HG03457 (cell line): ENCODE results near the gene CEP78.
"Not testable (repeated sequence)": the region's sequence is repeated elsewhere in the genome, so short reads cannot be mapped to it uniquely, and the experiment has no call there.

Source experiments
- ATAC-seq: cut with Tn5 transposase; IDR thresholded peaks from one replicate; pipeline ENCODE4 v1.9.1; 2021; ENCODE audit warnings: moderate number of reproducible peaks; ENCODE audit not compliant: unreplicated experiment

The CEP78 gene

DNA sequence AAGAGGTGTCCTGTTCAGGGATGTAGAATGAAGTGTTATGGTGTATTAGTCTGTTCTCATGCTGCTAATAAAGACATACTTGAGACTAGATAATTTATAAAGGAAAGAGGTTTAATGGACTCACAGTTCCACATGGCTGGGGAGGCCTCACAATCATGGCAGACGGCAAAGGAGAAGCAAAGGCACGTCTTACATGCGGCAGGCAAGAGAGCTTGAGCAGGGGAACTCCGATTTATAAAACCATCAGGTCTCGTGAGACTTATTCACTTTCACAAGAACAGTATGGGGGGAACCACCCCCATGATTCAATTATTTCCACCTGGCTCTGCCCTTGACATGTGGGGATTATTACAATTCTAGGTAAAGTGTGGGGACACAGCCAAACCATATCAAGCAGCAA is 3.4 kb upstream of the CEP78 start:
- ATAC-seq: not testable (repeated sequence)

DNA sequence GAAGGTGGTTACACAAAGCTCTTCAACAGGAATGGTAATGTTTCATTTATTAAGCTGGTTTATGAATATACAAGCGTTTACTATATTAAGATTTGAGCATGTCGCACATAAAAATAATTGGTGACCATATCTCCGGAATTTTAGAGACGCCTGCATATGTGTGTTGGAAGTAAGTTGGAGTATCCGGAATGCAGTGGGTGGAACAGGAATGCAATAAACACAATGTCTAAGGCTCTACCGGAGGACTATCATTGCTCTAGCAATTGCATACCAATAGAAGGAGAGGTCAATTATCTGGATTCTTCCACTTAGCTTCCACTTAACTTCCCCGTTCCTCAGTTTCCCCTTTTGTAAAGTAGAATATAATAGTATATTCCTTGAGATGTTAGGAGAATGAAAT is 1.1 kb upstream of the CEP78 start:
- no peak for ATAC-seq

DNA sequence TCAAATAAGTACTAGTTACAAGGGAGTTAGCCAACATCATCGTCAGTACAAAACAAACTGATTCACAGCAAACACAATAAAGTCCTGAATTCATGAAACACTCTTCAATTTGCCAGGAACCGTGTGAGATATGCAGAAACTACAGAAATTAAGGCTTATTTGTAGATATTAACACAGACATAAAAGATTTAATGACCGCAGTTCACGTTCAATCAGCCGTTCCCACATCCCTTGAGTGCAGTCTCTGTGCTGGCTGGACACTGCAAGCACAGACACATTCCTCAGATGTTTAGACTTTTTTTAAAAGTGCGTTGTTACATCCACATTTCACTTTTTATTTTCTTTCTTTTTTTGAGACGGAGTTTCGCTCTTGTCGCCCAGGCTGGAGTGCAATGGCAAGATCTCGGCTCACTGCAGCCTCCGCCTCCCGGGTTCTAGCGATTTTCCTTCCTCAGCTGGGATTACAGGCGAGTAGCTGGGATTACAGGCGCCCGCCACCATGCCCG is 566 bp upstream of the CEP78 start:
- no peak for ATAC-seq

DNA sequence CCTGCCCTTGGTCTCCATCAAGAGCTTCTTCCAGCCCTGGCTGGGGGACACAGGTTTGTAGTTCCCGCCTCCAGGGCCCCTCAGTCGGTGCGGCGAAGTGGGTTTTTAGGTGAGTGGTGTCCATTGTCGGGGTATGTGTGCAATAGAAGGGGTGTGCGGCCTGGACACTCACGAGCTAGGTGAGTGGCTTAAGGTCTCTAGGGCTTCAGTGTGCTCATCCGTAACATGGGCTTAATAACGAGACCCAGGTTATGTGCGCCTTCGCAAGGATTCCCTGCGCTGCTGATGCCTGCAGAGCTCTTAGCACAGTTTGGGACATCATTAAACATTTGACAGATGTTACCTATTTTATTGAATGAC is 656 bp downstream of the CEP78 start:
- ATAC-seq: peak; percentile 10

DNA sequence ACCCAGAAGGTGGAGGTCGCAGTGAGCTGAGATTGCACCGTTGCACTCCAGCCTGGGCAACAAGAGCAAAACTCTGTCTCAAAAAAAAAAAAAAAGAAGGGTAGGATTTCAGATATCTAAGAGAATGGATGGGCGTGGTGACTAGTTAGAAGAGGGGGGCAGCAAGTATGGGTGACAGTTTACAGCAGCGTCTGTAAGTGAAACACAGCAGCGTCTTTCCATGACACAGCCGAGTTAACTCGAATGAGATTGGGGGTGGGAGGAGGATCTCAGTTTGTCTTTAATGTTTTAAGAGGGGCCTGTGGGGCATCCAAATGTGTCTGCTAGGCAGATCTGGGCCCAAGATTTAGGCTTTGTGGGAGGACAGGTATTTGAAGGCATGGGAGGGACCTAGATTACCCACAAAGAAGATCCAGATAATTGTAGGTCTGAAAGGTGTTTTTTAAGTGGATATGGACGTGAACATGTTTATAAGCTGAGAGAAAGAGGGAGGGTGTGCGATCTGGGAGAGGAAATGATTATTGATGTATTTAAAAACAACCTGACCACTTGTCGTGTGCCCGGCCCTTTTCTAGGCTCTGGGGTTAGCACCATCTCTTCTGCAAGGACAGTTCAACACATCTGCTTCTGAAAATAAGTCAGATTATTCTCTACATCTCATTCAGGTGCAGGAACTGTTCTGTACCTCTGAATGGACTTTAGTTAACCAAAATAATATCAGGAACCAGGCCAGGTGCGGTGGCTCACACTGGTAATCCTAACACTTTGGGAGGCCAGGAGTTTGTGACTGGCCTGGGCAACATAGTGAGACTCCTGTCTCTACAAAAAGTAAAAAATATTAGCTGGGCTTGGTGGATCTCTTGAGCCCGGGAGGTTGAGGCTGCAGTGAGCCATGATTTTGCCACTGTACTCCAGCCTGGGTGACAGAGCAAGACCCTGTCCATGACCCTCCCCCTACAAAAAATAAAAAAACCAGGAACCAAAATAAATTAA is 2.5 kb downstream of the CEP78 start:
- no peak for ATAC-seq

DNA sequence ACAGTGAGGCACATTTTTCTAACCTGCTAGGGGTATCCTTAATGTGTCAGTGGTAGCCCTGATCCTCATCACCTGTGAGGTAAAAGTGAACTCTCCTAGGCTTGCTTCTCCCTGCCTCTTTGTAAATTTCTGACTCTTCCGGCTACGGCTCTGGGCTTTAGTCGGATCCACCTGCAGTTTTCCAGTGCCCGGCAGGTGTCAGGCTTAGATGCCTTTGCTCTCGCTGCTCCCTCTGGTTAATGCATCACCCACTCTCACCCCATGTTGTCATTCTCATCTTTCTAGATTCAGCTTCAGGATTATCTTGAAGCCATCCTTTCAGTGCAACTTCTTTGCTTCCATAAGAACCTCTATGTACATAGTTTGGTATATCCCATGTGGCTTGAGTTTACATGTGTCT is 3.6 kb downstream of the CEP78 start:
- ATAC-seq: no peak

DNA sequence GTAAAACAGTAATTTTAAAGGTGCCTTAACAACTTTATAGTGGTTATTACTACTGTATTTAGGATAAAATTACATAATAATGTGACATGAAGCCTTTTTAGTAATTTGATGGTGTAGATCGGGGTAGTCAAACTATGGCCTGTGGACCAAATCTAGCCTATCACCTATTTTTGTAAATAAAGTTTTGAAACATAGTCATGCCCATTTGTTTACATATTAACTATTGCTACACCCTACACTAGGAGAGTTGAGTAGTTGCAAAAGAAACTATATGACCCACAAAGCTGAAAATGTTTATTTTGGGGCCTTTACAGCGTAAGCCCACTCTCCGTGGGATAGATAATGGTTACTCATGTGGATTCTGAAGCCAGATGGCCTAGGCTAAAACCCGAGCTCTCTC is 6.2 kb downstream of the CEP78 start:
- no peak for ATAC-seq

DNA sequence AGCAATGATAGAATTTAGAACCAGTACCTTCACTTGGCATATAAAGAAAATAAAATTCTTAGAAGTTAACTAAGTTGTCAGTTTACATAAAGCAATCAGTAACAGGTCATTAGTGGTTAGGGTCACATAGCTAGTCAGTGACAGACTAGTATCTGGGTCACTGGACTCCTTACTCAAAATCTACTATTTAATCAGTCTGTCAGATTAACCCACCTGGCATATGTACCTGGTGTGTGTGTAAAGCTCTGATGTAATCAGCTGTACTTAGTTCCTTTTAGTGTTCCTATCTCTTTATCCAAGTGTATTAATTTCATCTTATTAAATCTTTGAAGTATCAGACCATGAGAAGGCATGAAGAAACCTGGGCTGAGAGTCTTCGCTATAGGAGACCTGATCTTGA is 7.3 kb downstream of the CEP78 start:
- no peak for ATAC-seq

DNA sequence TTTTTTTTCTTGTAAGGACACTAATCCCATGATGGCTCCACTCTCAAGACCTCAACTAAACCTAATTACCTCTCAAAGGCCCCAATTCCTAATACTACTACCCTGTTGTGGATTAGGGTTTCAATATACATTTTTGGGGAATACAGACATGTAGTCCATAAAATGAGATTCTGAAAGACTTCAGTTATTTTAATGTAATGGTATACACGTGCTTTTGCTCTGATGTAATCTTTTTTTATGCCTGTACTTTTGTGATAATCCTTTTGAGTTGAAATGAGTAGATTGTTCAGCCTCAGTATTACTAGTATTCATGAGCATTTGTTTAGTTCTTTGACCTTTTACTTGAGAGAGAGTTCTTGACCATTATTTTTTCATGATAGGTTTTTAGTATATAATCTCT is 9.5 kb downstream of the CEP78 start:
- no peak for ATAC-seq

DNA sequence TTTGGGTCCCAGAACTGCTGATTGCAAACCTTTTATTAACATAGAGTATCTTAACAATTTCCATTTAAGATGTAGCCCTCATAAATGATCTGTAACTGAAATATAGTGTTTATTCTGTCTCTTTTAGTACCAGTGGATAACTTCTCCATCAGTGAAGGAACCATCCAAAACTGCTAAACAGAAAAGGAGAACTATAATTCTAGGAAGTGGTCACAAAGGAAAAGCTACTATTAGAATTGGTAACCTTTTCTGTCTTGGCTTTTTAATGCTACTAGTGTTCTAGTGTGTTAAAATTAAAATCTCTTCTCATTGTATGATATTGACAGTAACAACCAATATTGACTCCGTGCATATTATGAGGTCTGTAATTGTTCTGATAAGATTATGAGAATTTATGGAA is 12.8 kb downstream of the CEP78 start:
- no peak for ATAC-seq

DNA sequence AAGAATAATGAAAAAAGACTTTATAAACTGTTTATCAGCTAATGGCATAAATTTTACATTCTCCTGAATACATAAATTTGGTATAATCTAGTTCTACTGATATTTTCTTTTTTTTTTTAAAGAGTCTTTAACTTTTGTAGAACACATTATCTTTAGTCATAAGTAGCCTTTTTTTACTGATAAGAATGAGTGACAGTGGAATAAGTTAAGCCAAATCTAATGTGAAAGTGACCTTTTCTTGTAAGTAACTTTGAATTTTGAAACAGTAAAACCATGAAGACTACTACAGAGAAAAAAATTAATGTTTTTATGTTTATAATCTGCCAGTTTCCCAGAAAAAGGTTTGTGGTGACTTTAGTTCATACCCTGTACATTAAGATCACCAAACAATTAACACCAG is 13.7 kb downstream of the CEP78 start:
- ATAC-seq: no peak

DNA sequence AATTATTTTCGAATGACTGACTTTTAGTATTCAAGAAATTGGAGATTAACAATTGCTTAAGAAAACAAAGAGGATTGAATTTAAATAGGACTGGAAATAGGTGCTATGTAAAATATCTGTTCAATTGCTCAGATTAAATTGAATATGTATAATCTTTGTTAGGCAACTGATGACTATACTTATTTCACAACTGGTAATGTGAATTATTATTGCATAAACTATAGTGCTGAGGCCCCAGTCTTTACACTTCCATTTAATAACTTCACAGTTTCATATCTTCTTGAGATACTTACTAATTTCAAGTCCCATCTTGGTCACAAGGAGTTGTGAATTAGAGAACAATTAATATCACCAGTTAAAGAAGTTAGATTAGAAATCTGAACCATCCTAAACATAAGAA is 16.7 kb downstream of the CEP78 start:
- ATAC-seq: no peak

DNA sequence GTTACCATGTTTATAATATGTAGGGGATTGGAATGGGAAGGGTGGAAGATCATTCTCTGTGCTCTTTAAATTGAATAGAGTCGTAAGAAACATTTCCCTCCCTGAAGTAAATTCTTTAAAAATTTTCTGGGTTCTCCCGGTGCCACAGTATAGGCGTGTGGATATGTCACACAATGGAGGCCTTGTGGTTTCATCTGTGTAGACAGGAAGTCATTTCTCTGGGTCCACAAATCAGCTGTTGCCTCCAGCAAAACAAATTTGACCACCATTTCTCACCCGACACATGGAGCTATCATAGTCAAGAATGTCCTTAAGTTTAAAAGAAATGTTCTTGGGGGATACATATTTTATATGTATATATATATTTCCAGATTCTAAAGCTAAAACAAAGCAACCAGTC is 17.4 kb downstream of the CEP78 start:
- no peak for ATAC-seq

DNA sequence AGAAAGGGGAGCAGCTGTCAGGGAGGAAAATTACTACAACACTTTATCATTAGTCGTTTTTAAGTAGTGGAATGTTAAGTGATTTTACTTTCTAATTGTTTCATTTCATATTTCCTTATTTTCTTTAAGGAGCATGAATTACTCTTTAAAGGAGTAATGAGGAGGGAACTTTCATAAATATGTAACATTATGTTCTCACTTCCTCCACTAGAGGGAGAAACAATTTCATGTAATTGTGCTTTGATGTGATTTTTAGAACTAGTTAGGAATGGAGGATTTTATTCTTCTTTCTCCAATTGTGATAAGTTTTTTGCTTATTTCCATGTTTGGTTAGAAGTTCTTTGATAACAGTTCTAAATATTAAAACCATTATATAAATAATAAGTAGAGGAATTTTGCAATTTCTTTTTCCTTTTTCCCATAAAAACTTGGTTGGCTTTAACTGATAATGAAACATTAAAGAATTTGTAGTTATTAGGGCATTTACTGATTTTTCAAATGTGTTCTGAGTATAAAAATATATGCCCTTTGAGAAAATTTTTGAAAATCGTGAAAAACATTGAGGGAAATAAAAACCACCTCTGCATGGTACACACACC is 25.6 kb downstream of the CEP78 start:
- ATAC-seq: no peak

DNA sequence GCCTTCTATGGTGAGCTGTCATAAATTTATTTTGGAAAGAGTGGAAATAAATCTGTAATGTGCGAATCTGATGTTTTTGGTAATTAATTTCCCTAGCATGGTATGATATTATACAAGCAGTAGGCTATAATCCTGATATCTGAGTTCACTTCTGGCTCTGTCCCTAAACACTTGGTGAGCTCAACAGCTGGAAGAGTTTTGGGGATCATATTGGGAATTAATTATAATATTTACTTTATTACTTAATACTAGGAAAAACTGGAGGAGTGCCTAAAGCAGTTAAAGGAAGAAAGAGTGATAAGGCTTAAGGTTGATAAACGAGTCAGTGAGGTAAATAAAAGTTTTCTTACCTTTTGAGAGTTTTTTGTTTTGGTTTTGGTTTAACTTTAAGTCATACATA is 26.8 kb downstream of the CEP78 start:
- no peak for ATAC-seq

DNA sequence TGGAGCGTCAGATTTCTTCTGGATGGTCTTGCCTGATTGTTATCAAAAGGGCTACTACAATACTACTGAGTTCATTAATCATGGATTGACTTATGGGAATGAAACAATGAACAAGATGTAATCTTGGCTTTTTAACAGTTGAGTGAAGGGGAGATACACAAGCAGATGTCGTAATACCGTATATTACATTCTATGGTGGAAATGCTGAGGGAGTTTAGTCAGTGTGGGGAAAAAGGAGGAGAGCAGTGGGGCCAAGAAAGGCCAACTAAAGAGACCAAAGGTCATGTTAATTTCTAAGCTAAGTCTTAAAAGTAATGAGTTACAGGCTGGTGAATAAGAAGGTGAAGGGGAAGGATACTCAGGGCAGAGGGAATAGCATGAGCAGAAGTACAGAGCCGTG is 32.0 kb downstream of the CEP78 start:
- no peak for ATAC-seq

DNA sequence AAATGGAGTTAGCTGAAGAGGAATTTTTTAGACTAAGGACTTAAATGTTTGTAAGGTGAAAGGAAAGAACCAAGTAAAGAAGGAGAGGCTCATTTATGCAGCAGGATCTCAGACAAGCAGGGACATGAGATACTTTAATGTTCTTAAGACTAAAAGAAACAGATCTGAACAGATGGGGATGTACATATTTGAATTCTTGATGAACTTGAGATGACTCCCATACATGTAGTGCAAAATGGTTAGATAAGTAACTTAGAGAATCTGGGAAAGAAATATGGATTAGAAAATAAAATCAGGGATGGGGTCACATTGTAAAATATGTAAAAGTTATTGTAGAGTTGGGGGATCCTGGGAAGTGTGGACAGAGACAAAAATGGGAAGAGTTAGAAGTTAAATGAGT is 33.9 kb downstream of the CEP78 start:
- no peak for ATAC-seq

DNA sequence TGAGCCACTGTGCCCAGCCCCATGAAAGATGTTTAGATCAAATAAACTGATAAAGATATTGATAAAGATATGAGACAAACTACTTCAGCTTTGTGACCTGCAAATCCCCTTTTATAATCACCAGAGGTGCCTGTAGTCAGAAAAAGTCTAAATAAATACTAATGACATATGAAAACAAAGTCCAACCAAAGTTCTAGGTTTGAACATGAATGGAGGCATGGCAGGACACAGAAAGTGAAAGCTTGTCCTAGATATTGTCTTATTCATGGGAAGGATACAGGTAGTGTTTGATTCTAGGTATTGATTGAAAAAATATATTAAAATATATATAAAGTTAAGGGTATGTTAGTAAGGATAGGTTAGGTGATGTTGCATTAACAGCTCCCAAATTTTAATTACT is 36.4 kb downstream of the CEP78 start:
- no peak for ATAC-seq

DNA sequence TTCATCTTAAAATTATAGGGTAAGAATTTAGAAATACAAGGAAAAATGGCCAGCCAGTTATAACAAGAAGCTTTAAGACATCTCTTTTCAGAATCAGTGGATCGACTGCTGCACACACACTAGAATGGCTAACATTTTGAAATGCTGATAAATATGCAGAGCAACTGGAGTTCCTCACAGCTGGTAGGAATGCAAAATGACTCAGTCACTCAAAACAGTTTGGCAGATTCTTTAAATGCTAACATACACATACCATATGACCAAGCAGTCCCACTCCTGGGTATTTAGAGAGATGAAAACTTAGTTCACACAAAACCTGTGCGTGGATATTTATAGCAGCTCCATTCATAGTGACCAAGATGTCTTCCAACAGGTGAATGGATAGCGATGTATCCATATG is 37.9 kb downstream of the CEP78 start:
- ATAC-seq: no peak

DNA sequence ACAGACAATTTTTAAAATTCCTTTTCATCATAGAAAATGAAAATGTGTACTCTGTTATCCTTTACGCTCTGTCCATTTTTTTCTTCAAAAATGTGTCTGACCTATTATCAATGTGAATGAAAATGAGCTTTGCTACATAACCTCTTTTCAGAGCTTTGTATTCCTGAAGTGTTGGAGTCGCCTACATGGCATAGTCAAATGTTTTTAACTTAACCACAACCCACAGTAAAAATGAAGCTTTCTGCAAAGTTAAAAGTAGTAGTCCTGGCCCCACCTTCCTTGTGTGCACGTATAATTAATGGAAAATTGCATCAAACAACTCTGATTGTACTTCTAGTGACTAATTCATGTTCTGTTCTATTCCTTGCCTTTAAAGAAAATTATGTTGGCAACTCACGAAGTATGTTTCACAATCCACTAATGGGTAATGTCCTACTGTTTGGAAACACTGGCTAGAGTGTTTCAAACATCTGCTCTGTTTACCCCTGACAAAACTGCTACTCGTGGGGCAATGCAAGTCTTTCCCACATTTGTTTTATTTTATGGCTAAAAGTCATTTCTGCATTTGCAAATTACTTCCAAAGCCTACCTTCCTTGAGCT is 42.4 kb downstream of the CEP78 start:
- ATAC-seq: no peak

DNA sequence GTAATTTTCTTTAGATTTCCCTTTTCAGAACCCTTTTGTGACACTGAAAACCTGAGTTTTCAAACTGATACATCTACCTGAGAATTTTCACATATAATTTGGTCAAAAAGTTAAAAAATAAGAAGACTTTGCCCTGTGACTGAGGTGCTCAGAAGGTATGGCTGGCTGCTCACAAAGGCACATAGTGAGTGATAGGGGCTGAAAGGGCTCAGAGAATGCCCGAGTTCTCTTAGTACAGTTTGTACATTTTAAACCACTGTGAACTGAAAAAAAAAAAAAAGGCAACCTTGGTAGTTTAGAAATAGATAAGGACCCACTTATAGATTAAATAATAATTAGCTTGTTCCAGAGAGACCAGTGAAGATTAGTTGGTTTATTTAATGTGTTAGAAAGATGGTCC is 42.9 kb downstream of the CEP78 start:
- ATAC-seq: no peak
